H1 (cell line): ENCODE results near the gene SH2B3. TPM values are rescaled to one million over a fixed set of nuclear protein-coding genes. Genes with fewer than 3 reads are reported as not detected.

Source experiments
- CTCF ChIA-PET: fragments of 300-600 bp; sonication (Branson Sonifier 250); formaldehyde crosslinking; loops from one replicate; lab custom pipeline; 2021; ENCODE audit not compliant: partially characterized antibody; lab: Charles Lee
- POLR2A ChIA-PET: fragments of 300-600 bp; sonication (Branson Sonifier 250); formaldehyde crosslinking; loops from one replicate; lab custom pipeline; 2021; ENCODE audit warnings: inconsistent platforms; ENCODE audit not compliant: partially characterized antibody; lab: Charles Lee
- DNase-seq, 2 experiments: peaks; one replicate each; pipeline versions ENCODE4 v3.0.0 to v3.0.0-alpha.2; 2010 to 2022; ENCODE audit warnings: low spot score in 2 of 2, low read depth in 1 of 2, mixed read lengths in 1 of 2
- FAIRE-seq: peaks from 2 replicates; lab custom pipeline; 2011; peaks lifted over from hg19 to GRCh38; lab: Jason Lieb, UNC
- H2AFZ ChIP-seq: 2 replicates; pipeline ENCODE4 v1.8.1; 2012; ENCODE audit warnings: low read length, inconsistent platforms
- H2AK5ac ChIP-seq: 2 replicates; pipeline ENCODE4 v1.6.1; 2013; ENCODE audit warnings: low read depth, low read length
- H2BK120ac ChIP-seq: replicated peaks from 2 replicates; pipeline ENCODE3; 2013; ENCODE audit warnings: low read depth, low read length, inconsistent platforms
- H2BK12ac ChIP-seq: 2 replicates; pipeline ENCODE4 v1.6.1; 2013; ENCODE audit warnings: low read depth, low read length
- H2BK15ac ChIP-seq: 2 replicates; pipeline ENCODE4 v1.6.1; 2013; ENCODE audit warnings: low read length
- H2BK20ac ChIP-seq: 2 replicates; pipeline ENCODE4 v1.6.1; 2013; ENCODE audit warnings: low read length
- H2BK5ac ChIP-seq: 2 replicates; pipeline ENCODE4 v1.6.1; 2013; ENCODE audit warnings: low read depth, low read length
- H3K14ac ChIP-seq: 2 replicates; pipeline ENCODE4 v1.6.1; 2013; ENCODE audit warnings: inconsistent platforms; ENCODE audit not compliant: insufficient read length
- H3K18ac ChIP-seq: 2 replicates; pipeline ENCODE4 v1.6.1; 2013; ENCODE audit warnings: low read length; ENCODE audit errors: extremely low read depth
- H3K23ac ChIP-seq: 2 replicates; pipeline ENCODE4 v1.6.1; 2013; ENCODE audit warnings: inconsistent platforms; ENCODE audit not compliant: insufficient read length
- H3K23me2 ChIP-seq: 2 replicates; pipeline ENCODE4 v1.6.1; 2013; ENCODE audit warnings: low read depth, low read length
- H3K27ac ChIP-seq: 2 replicates; pipeline ENCODE4 v1.6.1; 2011; ENCODE audit warnings: low read depth, low read length, inconsistent platforms
- H3K27me3 ChIP-seq, 4 experiments: replicated peaks in 1 of 4; 1 replicate in 1 of 4; 2 replicates in 3 of 4; pipeline versions ENCODE4 v1.6.1 to v1.8.1; 2011 to 2013; ENCODE audit warnings: low read length in 3 of 4, mild to moderate bottlenecking in 3 of 4, inconsistent platforms in 2 of 4, mixed read lengths in 2 of 4, moderate library complexity in 1 of 4; ENCODE audit not compliant: control insufficient read depth in 3 of 4, insufficient read depth in 3 of 4; ENCODE audit errors: extremely low read depth in 1 of 4
- H3K36me3 ChIP-seq, 4 experiments: 2 replicates each; pipeline versions ENCODE4 v1.6.1 to v1.8.1; 2011 to 2013; ENCODE audit warnings: mild to moderate bottlenecking in 4 of 4, low read length in 3 of 4, moderate library complexity in 2 of 4, control low read depth in 1 of 4, inconsistent platforms in 1 of 4; ENCODE audit not compliant: insufficient read depth in 4 of 4, control insufficient read depth in 2 of 4
- H3K4ac ChIP-seq: replicated peaks from 2 replicates; pipeline ENCODE3; 2013; ENCODE audit warnings: low read length, low read depth, mixed read lengths, inconsistent platforms; ENCODE audit not compliant: insufficient read length
- H3K4me1 ChIP-seq, 4 experiments: replicated peaks in 1 of 4; 1 replicate in 1 of 4; 2 replicates in 3 of 4; pipeline versions ENCODE4 v1.6.1 to v1.8.1; 2011 to 2013; ENCODE audit warnings: low read length in 3 of 4, inconsistent platforms in 2 of 4, mixed read lengths in 1 of 4; ENCODE audit not compliant: insufficient read depth in 4 of 4, control insufficient read depth in 3 of 4
- H3K4me2 ChIP-seq, 2 experiments: 2 replicates each; pipeline versions ENCODE4 v1.6.1 to v1.8.1; 2011 to 2013; ENCODE audit warnings: low read depth in 2 of 2, low read length in 2 of 2, control low read depth in 1 of 2, inconsistent platforms in 1 of 2, mild to moderate bottlenecking in 1 of 2; ENCODE audit not compliant: insufficient read depth in 1 of 2
- H3K4me3 ChIP-seq, 4 experiments: fragments of 200-600, 300-600 bp in 1 of 4; sonication (generic), shearing (Covaris generic), sonication (Bioruptor Twin) in 1 of 4; 2 replicates each; pipeline versions ENCODE4 v1.5.1 to v1.8.1; 2011 to 2016; ENCODE audit warnings: low read length in 4 of 4, low read depth in 3 of 4, control low read depth in 2 of 4, inconsistent platforms in 2 of 4, mild to moderate bottlenecking in 2 of 4, mixed read lengths in 1 of 4, moderate library complexity in 1 of 4; ENCODE audit not compliant: insufficient read depth in 2 of 4; ENCODE audit errors: extremely low read depth in 1 of 4
- H3K56ac ChIP-seq: replicated peaks from 2 replicates; pipeline ENCODE3; 2013; ENCODE audit warnings: low read depth, mild to moderate bottlenecking, mixed read lengths, low read length, inconsistent platforms; ENCODE audit not compliant: insufficient read length
- H3K79me1 ChIP-seq: 2 replicates; pipeline ENCODE4 v1.6.1; 2013; ENCODE audit warnings: low read depth, low read length, control low read depth
- H3K79me2 ChIP-seq, 2 experiments: 2 replicates each; pipeline versions ENCODE4 v1.6.1 to v1.8.1; 2012 to 2013; ENCODE audit warnings: low read length in 2 of 2, mild to moderate bottlenecking in 2 of 2, inconsistent platforms in 1 of 2; ENCODE audit not compliant: insufficient read depth in 2 of 2, control insufficient read depth in 1 of 2
- H3K9ac ChIP-seq, 4 experiments: replicated peaks in 1 of 4; 1 replicate in 1 of 4; 2 replicates in 3 of 4; pipeline versions ENCODE4 v1.6.1 to v1.8.1; 2011 to 2013; ENCODE audit warnings: low read depth in 3 of 4, low read length in 3 of 4, control low read depth in 2 of 4, mild to moderate bottlenecking in 2 of 4, moderate library complexity in 2 of 4, inconsistent platforms in 1 of 4; ENCODE audit errors: extremely low read depth in 1 of 4
- H3K9me3 ChIP-seq, 2 experiments: 2 replicates each; pipeline versions ENCODE4 v1.6.1 to v1.8.1; 2012 to 2013; ENCODE audit warnings: mild to moderate bottlenecking in 2 of 2, moderate library complexity in 2 of 2, control low read depth in 1 of 2, inconsistent platforms in 1 of 2, low read depth in 1 of 2, low read length in 1 of 2, mixed read lengths in 1 of 2; ENCODE audit not compliant: insufficient read depth in 2 of 2
- H4K20me1 ChIP-seq, 2 experiments: replicated peaks in 1 of 2; 2 replicates each; pipeline versions ENCODE3 to v1.8.1; 2011 to 2013; ENCODE audit warnings: inconsistent platforms in 2 of 2, low read length in 2 of 2, mild to moderate bottlenecking in 1 of 2; ENCODE audit not compliant: insufficient read depth in 2 of 2, control insufficient read depth in 1 of 2
- H4K5ac ChIP-seq: 2 replicates; pipeline ENCODE4 v1.6.1; 2013; ENCODE audit warnings: low read length, low read depth, mixed read lengths, inconsistent platforms; ENCODE audit not compliant: insufficient read length
- H4K8ac ChIP-seq: 2 replicates; pipeline ENCODE4 v1.8.0; 2013; ENCODE audit warnings: mild to moderate bottlenecking, moderate library complexity, low read length, inconsistent platforms; ENCODE audit not compliant: insufficient read depth; ENCODE audit errors: extremely low read depth
- H4K91ac ChIP-seq: replicated peaks from 2 replicates; pipeline ENCODE3; 2013; ENCODE audit warnings: low read length, mixed read lengths, inconsistent platforms; ENCODE audit not compliant: insufficient read length
- GABPA ChIP-seq: IDR thresholded peaks from 2 replicates; pipeline ENCODE4 v1.6.1; 2011; ENCODE audit warnings: mild to moderate bottlenecking, low read length, moderate library complexity, borderline replicate concordance; ENCODE audit not compliant: insufficient read depth
- NRF1 ChIP-seq: IDR thresholded peaks from 2 replicates; pipeline ENCODE4 v1.6.1; 2011; ENCODE audit warnings: mild to moderate bottlenecking, low read depth, low read length, improper control_type of control experiment
- PHF8 ChIP-seq: fragments of 200-600 bp; sonication (generic); conservative IDR thresholded peaks from 2 replicates; pipeline ENCODE4 v1.7.1; 2012; ENCODE audit warnings: low read depth, mild to moderate bottlenecking, inconsistent platforms, low read length, moderate library complexity
- POLR2AphosphoS5 ChIP-seq: IDR thresholded peaks from 2 replicates; pipeline ENCODE4 v1.6.1; 2011; ENCODE audit warnings: low read depth, low read length
- RBBP5 ChIP-seq: IDR thresholded peaks from 2 replicates; pipeline ENCODE4 v1.7.1; 2012; ENCODE audit warnings: low read depth, mild to moderate bottlenecking, inconsistent platforms, low read length, moderate library complexity, borderline replicate concordance
- SP1 ChIP-seq: IDR thresholded peaks from 2 replicates; pipeline ENCODE4 v1.6.1; 2011; ENCODE audit warnings: low read depth, low read length
- TAF1 ChIP-seq: IDR thresholded peaks from 2 replicates; pipeline ENCODE4 v1.6.1; 2011; ENCODE audit warnings: mild to moderate bottlenecking, low read depth, low read length
- TEAD4 ChIP-seq: IDR thresholded peaks from 2 replicates; pipeline ENCODE4 v1.6.1; 2012; ENCODE audit warnings: low read depth, low read length, inconsistent platforms, mixed read lengths
- WGBS, 2 experiments: shearing (Covaris generic) in 1 of 2; methylation state at CpG; one replicate each; pipeline versions ENCODE4 v1.1.6 to v1.1.7; 2013 to 2015; ENCODE audit warnings: low lambda C conversion rate in 2 of 2, mixed read lengths in 2 of 2, inconsistent platforms in 1 of 2, low coverage in 1 of 2, missing lambda C conversion rate in 1 of 2; ENCODE audit not compliant: insufficient replicate concordance in 2 of 2, insufficient coverage in 1 of 2, insufficient read length in 1 of 2; ENCODE audit errors: extremely low coverage in 1 of 2, missing lambda C conversion rate in 1 of 2; 5-methylcytosine and 5-hydroxymethylcytosine counted together
- polyA plus RNA-seq, 7 experiments: library from polyadenylated mRNA; depleted of rRNA in 3 of 7; stranded (reverse) in 5 of 7; unstranded in 2 of 7; fragments of >200 nt in 5 of 7; fragments of 200-250 nt in 2 of 7; gene quantifications; 1 replicate in 5 of 7; 2 replicates in 1 of 7; 4 replicates in 1 of 7; pipeline versions ENCODE4 v1.2.1 to v1.2.3, GENCODE V29; 2011 to 2013; ENCODE audit warnings: missing spikeins in 2 of 7, mixed read lengths in 2 of 7
- total RNA-seq: library from RNA; stranded (reverse); fragmentation: NEBNext Ultra II Directional; extraction: Animal tissue kit (Norgen Biotek cat#: 25700); gene quantifications from 2 replicates; pipeline ENCODE4 v1.2.1, GENCODE V29; 2021

The SH2B3 gene
- total and polyA plus RNA-seq, 2 of the 8 experiments (the other 6 are each of a cell fraction or from before 2014, with no cell fraction given), result 20.8 to 34.1 TPM

DNA sequence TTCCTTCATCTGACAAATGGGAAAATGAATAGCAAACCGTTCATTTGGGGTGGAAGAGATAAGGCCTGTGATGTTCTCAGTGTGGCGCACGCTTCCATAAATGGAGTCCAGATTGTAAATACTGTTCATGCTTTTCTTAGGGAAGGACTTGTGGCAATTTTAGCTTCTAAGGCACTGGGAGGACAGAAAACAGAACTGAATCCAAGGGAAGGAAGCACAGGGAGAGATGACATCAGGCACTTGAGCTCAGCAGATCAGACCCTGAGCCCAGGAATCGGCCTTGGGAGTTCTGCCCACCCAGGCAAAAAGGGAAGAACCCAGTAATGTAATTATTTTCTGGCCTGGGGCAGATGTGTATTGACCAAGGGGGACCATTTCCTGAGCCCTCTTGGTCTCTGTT is 7.2 kb upstream of the SH2B3 start:
- no peak overlapping the region for H3K27ac ChIP-seq
- H3K9ac ChIP-seq, result no peak overlapping the region
- H4K5ac ChIP-seq, result no peak overlapping the region
- 90% methylated on average over 4 of the region's 4 CpGs; no CpG with 5 or more reads in 1 of the 2 experiments for WGBS, 2 experiments
- no peak overlapping the region for H2BK120ac ChIP-seq
- no peaks in the 10 kb centered on the region for H3K23me2 ChIP-seq
- no peak for FAIRE-seq
- H2AK5ac ChIP-seq, result no peak overlapping the region
- H2BK15ac ChIP-seq, result no peak overlapping the region
- no peak overlapping the region for H3K4me3 ChIP-seq
- ChIA-PET POLR2A (interaction anchor here (0.6 to 2.0 kb wide), 5 partner anchors 10 to 409 kb away, joined by 3 to 7 read pairs (median 3); no protein-coding TSS in a partner anchor), CTCF (interaction anchor here (0.6 to 22.8 kb wide), 19 partner anchors 11 to 414 kb away, joined by 3 to 838 read pairs (median 4); no protein-coding TSS in a partner anchor)
- no peak overlapping the region for H2BK5ac ChIP-seq
- no peaks in the 10 kb centered on the region for H3K36me3 ChIP-seq
- H4K91ac ChIP-seq, result no peak overlapping the region
- no peak overlapping the region for H3K4ac ChIP-seq
- no peaks in the 10 kb centered on the region for H4K20me1 ChIP-seq
- H3K79me1 ChIP-seq, result no peaks in the 10 kb centered on the region
- no peak overlapping the region for H3K18ac ChIP-seq
- no peaks in the 10 kb centered on the region for H3K27me3 ChIP-seq
- H2BK12ac ChIP-seq, result no peak overlapping the region
- peaks cover 0 to 6% (median 2%) of the 10 kb centered on the region in 4 experiments; a peak in 4 of 7 replicates for H3K4me1 ChIP-seq
- no peak overlapping the region for H4K8ac ChIP-seq
- H3K23ac ChIP-seq, result no peak overlapping the region
- no peak overlapping the region for H3K4me2 ChIP-seq
- H3K79me2 ChIP-seq, result no peaks in the 10 kb centered on the region
- DNase-seq, result no peak
- no peaks in the 10 kb centered on the region for H3K9me3 ChIP-seq
- no peak overlapping the region for H3K56ac ChIP-seq
- H2BK20ac ChIP-seq, result no peak overlapping the region
- H2AFZ ChIP-seq, result no peak overlapping the region
- no peak overlapping the region for H3K14ac ChIP-seq
- no peak for TF ChIP-seq NRF1
- no peak for TF ChIP-seq SP1
- TF ChIP-seq PHF8, result no peak
- TF ChIP-seq POLR2AphosphoS5, result no peak
- no peak for TF ChIP-seq TAF1
- TF ChIP-seq GABPA, result no peak
- TF ChIP-seq TEAD4, result no peak
- no peak for TF ChIP-seq RBBP5
